ENCODE data around the gene RPL18A. TPM values are rescaled to one million over a fixed set of nuclear protein-coding genes. Genes with fewer than 3 reads are reported as not detected.

Gene RPL18A
- total RNA-seq, 1 experiment from 2014 or later: 1,352 TPM

Other genes with a start within 250 kb of the RPL18A start
- 0.46 TPM for gene UNC13A, start 171.6 kb upstream of the RPL18A start, total RNA-seq (2021; ENCODE audit: unreplicated experiment)
- gene MAP1S, start 140.4 kb upstream of the RPL18A start, total RNA-seq (2021; ENCODE audit: unreplicated experiment): 56.6 TPM
- 1.1 TPM for gene FCHO1, start 108.4 kb upstream of the RPL18A start, total RNA-seq (2021; ENCODE audit: unreplicated experiment)
- 0.67 TPM for gene B3GNT3, start 64.8 kb upstream of the RPL18A start, total RNA-seq (2021; ENCODE audit: unreplicated experiment)
- 0.57 TPM for gene INSL3, start 38.4 kb upstream of the RPL18A start, total RNA-seq (2021; ENCODE audit: unreplicated experiment)
- gene JAK3, start 11.9 kb upstream of the RPL18A start, total RNA-seq (2021; ENCODE audit: unreplicated experiment): 2.1 TPM
- 6.3 TPM for gene SLC5A5, start 12.0 kb downstream of the RPL18A start, total RNA-seq (2021; ENCODE audit: unreplicated experiment)
- gene CCDC124, start 73.1 kb downstream of the RPL18A start, total RNA-seq (2021; ENCODE audit: unreplicated experiment): 110 TPM
- gene KCNN1, start 107.2 kb downstream of the RPL18A start, total RNA-seq (2021; ENCODE audit: unreplicated experiment): 0.90 TPM
- gene ARRDC2, start 148.3 kb downstream of the RPL18A start, total RNA-seq (2021; ENCODE audit: unreplicated experiment): 21.4 TPM
- 0.36 TPM for gene IL12RB1, start 227.0 kb downstream of the RPL18A start, total RNA-seq (2021; ENCODE audit: unreplicated experiment)
- 13.1 TPM for gene MAST3, start 237.9 kb downstream of the RPL18A start, total RNA-seq (2021; ENCODE audit: unreplicated experiment)

Measured in Panc1 (cell line).